Lower leg skin (tissue), 3 donors: Measurements from ENCODE around the gene SKAP1.

Experiments
- POLR2A ChIP-seq, 2 donors: fragments of 450-650 bp; IDR thresholded peaks; one replicate each; pipeline ENCODE4 v1.6.1; 2016 to 2017; ENCODE audit warnings: antibody characterized with exemption in 2 of 2, mild to moderate bottlenecking in 1 of 2, moderate library complexity in 1 of 2
- TF ChIP-seq, protein P1 (sequence below), 3 donors: fragments of 450-650 bp; IDR thresholded peaks; one replicate each; pipeline ENCODE4 v1.5.1; 2016; ENCODE audit warnings: antibody characterized with exemption in 3 of 3, mild to moderate bottlenecking in 3 of 3, moderate library complexity in 2 of 3

DNA sequence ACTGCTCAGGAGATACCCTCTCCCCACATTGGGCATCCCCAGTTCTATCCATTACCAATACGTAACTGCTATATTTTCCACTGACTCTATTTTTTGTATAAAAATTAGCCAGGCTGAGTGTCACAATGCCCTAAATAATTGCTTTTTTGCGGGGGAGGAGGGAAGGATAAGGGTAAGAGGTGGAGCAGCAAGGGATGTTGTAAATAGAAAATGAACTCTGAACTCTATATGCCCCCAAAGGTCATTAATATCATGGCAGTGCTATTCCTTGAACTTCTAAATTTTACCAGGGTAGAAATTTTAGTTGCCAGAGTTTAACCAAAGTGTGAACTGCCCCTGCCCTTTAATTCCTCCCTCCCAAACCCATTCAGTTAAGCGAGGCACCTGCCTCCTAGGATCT is 118.7 kb downstream of the SKAP1 start:
- TF ChIP-seq, protein P1, sequence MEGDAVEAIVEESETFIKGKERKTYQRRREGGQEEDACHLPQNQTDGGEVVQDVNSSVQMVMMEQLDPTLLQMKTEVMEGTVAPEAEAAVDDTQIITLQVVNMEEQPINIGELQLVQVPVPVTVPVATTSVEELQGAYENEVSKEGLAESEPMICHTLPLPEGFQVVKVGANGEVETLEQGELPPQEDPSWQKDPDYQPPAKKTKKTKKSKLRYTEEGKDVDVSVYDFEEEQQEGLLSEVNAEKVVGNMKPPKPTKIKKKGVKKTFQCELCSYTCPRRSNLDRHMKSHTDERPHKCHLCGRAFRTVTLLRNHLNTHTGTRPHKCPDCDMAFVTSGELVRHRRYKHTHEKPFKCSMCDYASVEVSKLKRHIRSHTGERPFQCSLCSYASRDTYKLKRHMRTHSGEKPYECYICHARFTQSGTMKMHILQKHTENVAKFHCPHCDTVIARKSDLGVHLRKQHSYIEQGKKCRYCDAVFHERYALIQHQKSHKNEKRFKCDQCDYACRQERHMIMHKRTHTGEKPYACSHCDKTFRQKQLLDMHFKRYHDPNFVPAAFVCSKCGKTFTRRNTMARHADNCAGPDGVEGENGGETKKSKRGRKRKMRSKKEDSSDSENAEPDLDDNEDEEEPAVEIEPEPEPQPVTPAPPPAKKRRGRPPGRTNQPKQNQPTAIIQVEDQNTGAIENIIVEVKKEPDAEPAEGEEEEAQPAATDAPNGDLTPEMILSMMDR (IDR thresholded peaks at IDR 0.05), result no peak
- TF ChIP-seq POLR2A (IDR thresholded peaks at IDR 0.05), result no peak
